ENCODE results near the gene FSCN2.

FSCN2 gene

GRCh38 chr17:81489998-81490992 lies 37.9 kb upstream of the FSCN2 start:
- DNase-seq (ENCODE audit: low spot score), result no peak

GRCh38 chr17:81491181-81491581 lies 37.0 kb upstream of the FSCN2 start:
- DNase-seq (ENCODE audit: low spot score), result no peak

GRCh38 chr17:81491761-81492160 lies 36.4 kb upstream of the FSCN2 start:
- DNase-seq (ENCODE audit: low spot score), result no peak

GRCh38 chr17:81492202-81492601 lies 36.0 kb upstream of the FSCN2 start:
- DNase-seq (ENCODE audit: low spot score), result no peak

- no peak for DNase-seq (ENCODE audit: low spot score)
Observed at GRCh38 chr17:81492706-81493105, 35.5 kb upstream of the FSCN2 start.

- no peak for DNase-seq (ENCODE audit: low spot score)
Observed at GRCh38 chr17:81493198-81494038, 34.8 kb upstream of the FSCN2 start.

- DNase-seq (ENCODE audit: low spot score), result no peak
Observed at GRCh38 chr17:81494626-81495377, 33.4 kb upstream of the FSCN2 start.

- no peak for DNase-seq (ENCODE audit: low spot score)
Observed at GRCh38 chr17:81498953-81499600, 29.1 kb upstream of the FSCN2 start.

GRCh38 chr17:81499601-81499970 lies 28.6 kb upstream of the FSCN2 start:
- DNase-seq (ENCODE audit: low spot score), result no peak

- DNase-seq (ENCODE audit: low spot score), result peak; percentile 24
Observed at GRCh38 chr17:81500047-81500446, 28.1 kb upstream of the FSCN2 start.

- DNase-seq (ENCODE audit: low spot score), result no peak
Observed at GRCh38 chr17:81502471-81503017, 25.6 kb upstream of the FSCN2 start.

GRCh38 chr17:81503619-81504018 lies 24.6 kb upstream of the FSCN2 start:
- DNase-seq (ENCODE audit: low spot score), result no peak

GRCh38 chr17:81508639-81509206 lies 19.5 kb upstream of the FSCN2 start:
- DNase-seq (ENCODE audit: low spot score), result no peak

GRCh38 chr17:81509207-81509971 lies 18.8 kb upstream of the FSCN2 start:
- DNase-seq (ENCODE audit: low spot score), result no peak

- DNase-seq (ENCODE audit: low spot score), result no peak
Observed at GRCh38 chr17:81509972-81510784, 18.0 kb upstream of the FSCN2 start.

- DNase-seq (ENCODE audit: low spot score), result no peak
Observed at GRCh38 chr17:81510785-81511553, 17.2 kb upstream of the FSCN2 start.

- no peak for DNase-seq (ENCODE audit: low spot score)
Observed at GRCh38 chr17:81511554-81511803, 16.7 kb upstream of the FSCN2 start.

- no peak for DNase-seq (ENCODE audit: low spot score)
Observed at GRCh38 chr17:81511804-81512561, 16.2 kb upstream of the FSCN2 start.
